Daoy (cell line): ENCODE measurements around the gene AGA. TPM values are rescaled to one million over a fixed set of nuclear protein-coding genes. Genes with fewer than 3 reads are reported as not detected.

Source experiments
- DNase-seq: peaks from one replicate; pipeline ENCODE4 v3.0.0-alpha.2; 2015; ENCODE audit warnings: low read depth
- total RNA-seq: library from RNA; depleted of rRNA; stranded (reverse); fragments of >200 nt; shearing (Covaris generic); gene quantifications from 2 replicates; pipeline ENCODE4 v1.2.3, GENCODE V29; 2014

AGA gene
- total RNA-seq, 1 experiment from 2014 or later: 12.4 TPM

DNA sequence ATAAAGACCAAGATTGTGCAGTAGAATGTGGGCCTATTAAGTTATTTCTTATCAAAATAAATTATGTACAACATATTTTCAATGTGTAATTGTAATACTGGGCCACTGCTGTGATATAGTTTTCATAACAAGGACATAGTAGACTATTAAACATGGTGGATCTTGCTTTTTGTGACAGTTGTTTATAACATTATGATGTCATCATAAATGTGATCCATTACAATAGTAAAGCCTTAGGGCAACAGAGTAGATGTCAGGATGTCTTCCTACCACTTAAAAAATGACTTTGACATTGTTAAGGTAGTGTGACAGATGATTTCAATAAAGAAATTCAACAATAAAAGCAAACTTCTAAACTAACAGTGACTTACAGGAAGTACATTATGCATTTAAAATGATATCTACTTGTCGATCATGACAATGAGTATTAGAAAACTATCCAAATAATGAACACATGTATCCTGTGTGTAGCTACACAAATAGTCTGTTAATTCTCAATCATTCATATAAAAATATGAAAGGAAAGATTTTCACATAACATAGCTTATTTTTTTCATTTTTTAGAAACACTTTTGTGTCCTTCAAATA is 5.3 kb upstream of the AGA start:
- no peak for DNase-seq

- no peak for DNase-seq
These were observed 4.3 kb upstream of the AGA start for GRCh38 chr4:177446586-177446985.

- DNase-seq: no peak
These were observed 2.9 kb upstream of the AGA start for GRCh38 chr4:177444911-177445736.

DNA sequence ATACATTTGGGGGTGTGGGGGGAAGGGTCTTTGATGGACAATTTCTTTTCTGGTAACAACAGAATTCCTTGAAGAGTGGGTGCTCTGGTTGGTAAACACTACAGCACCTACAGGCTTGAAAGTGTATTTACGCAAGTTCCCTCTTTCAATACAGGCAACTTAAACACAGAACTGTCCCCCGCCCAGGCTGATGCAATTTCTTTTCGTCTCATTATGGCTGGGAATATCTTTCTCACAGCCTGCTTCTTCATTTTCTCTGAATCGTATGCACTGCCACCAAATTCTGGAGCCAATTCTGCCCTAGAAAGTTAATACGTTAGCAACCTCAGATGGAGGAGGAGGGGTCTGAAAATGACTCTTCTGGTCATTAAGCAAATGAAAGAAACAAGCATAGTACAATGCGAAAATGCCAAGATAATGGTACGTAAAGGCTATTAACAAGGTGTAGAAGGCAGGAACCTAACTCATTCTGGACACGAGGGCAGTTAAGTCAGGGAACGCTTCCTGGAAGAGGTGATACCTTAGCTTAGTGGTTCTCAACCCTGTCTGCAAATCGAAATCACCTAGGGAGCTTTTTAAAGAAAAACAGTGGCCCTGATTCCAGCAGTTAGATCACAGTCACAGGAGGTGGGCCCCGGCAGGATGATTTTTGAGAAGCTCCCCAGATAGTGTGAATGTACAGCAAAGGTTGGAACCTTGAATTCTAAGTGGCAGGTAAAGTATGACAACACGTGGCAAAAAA is 1.0 kb downstream of the AGA start:
- no peak for DNase-seq

GRCh38 chr4:177436456-177436855 is 5.8 kb downstream of the AGA start:
- no peak for DNase-seq

DNA sequence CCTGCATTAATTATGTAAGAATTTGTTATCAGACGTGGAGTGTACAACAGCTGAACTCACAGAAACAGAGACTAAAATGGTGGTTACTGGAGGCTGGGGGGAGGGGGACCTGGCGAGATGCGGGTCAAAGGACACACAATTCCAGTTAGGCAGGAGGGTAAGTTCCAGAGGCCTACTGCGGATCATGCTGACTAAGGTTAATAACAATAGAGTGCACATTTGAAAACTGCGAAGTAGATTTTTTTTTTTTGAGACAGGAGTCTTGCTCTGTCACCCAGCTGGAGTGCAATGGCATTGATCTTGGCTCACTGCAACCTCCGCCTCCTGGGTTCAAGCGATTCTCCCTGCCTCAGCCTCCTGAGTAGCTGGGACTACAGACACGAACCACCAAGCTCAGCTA is 7.6 kb downstream of the AGA start:
- DNase-seq: no peak

- no peak for DNase-seq
These were observed 15.0 kb downstream of the AGA start for GRCh38 chr4:177427192-177427591.

GRCh38 chr4:177419434-177419833 is 22.8 kb downstream of the AGA start:
- no peak for DNase-seq

GRCh38 chr4:177413656-177414055 is 28.6 kb downstream of the AGA start:
- DNase-seq: no peak

- no peak for DNase-seq
These were observed 29.2 kb downstream of the AGA start for GRCh38 chr4:177413076-177413475.

DNA sequence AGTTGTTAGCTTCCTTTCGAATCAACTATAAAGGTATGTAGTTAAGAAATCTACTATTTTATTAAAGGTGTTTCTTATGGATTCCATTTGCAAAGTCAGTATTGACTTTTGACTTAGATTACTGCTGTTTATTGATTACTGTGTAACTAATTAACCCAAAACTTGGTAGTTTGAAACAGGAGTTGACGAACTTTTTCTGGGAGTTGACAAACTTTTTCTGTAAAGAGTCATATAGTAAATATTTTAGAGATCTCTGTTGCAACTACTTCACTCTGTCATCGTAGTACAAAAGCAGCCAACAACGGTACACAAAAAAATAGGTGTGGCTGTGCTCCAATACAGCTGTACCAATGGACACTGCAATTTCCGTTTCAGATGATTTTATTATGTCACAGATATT is 30.2 kb downstream of the AGA start:
- DNase-seq: no peak

- no peak for DNase-seq
These were observed 31.7 kb downstream of the AGA start for GRCh38 chr4:177410566-177410965.

DNA sequence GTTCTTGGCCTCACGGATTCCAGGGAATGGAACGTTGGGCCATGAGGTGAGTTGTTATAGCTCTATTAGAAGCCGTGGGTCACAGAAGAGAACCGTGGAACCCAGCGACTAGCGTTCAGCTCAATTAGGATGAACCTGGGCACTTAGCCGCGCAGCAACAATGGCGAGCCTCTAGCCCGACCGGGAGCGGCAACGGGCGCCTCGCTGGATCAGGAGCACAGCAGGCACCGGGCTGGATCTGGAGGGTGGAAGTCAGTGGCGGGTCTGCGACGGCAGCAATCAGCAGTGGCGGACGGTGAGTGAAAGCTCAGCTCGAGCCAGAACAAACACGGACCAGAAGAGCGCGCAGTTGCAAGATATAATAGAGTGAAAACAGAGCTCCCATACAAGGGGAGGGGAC is 34.2 kb downstream of the AGA start:
- no peak for DNase-seq

- no peak for DNase-seq
These were observed 36.7 kb downstream of the AGA start for GRCh38 chr4:177405508-177405907.

- DNase-seq: no peak
These were observed 37.3 kb downstream of the AGA start for GRCh38 chr4:177404986-177405385.

DNA sequence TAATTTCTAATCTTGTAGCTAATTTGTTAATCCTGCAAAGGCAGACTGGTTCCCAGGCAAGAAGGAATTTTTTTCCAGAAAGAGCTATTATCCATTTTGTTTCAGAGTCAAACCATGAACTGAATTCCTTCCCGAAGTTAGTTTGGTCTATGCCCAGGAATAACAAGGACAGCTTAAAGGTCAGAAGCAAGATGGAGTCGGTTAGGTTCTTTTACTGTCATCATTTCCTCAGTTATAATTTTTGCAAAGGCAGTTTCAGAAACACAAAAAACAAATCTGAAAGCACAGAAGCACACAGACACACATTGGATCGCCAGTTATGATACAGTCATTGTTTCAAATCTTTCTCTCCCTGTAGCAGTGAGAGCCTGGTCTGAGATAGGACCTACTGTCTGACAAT is 37.9 kb downstream of the AGA start:
- DNase-seq: no peak

DNA sequence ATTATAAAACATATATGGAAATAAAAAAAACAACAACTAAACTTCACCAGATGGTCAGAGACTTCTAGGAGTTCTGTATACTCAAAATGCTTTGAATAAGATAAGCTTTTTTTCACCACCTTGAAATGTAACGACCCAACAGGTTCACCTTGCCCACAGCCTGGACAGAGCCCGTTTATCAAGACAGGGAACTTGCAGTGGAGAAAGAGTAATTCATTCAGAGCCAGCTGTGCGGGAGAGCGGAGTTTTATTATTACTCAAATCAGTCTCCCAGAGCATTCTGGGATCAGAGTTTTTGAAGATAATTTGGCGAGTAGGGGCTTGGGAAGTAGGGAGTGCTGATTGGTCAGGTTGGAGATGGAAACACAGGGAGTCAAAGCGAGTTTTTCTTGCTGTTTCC is 38.5 kb downstream of the AGA start:
- DNase-seq: no peak

- DNase-seq: no peak
These were observed 40.5 kb downstream of the AGA start for GRCh38 chr4:177401658-177402273.

DNA sequence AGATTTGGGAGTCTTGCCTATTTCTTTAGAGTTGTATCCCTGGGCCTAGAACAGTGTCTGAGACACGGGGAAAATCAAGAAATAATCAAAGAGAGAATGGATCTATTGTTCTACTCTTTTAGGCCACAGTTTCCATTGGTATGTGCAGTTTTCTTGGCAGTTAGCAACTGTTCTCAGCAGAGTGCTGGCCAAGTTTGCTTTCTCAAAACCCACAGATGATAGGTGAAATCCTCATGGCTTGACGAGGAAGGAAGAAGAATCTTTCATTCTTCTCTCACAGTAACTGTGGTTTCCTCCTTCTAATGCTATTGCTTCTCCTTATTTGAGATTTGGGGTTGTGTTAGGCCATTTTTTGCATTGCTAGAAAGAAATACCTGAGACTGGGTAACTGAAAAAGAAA is 42.2 kb downstream of the AGA start:
- no peak for DNase-seq

DNA sequence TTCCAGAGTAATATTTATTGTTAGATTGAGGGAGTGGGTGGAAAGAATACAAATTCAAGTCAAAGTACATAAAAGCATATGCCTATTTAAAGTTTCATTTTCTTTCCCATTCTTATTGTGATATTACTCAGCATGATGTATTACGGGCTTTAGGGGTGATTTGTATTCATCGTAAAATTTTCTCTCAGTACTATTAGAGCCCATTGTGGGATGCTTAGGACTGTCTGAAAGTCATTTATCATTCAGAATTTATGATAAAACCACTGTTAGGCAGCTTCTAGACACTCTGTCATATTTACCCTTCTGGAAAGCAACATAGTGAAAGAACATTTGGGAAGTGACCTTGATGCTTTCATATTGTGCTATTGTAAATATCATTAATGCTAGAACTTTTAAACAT is 45.9 kb downstream of the AGA start:
- DNase-seq: no peak

GRCh38 chr4:177393236-177393635 is 49.0 kb downstream of the AGA start:
- peak; percentile 4 for DNase-seq

DNA sequence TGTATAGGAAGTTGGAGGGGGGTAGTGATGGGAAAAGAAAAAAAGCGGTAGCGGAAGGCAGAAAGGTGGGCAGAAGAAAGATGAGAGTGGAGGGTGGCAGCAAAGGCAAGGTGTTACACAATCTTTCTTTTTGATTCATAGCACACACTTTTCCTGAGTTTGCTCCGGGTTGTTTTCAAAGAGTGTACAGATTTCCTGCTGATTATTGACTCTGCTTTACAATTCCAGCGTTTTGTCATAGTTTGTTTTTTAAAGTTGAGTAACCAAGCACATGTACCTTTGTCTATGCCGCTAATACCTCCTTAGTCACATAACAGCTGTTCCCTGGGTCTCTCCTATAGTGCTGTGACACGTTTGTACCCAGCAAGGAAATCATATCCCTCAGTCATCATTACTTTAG is 50.3 kb downstream of the AGA start:
- DNase-seq: no peak

DNA sequence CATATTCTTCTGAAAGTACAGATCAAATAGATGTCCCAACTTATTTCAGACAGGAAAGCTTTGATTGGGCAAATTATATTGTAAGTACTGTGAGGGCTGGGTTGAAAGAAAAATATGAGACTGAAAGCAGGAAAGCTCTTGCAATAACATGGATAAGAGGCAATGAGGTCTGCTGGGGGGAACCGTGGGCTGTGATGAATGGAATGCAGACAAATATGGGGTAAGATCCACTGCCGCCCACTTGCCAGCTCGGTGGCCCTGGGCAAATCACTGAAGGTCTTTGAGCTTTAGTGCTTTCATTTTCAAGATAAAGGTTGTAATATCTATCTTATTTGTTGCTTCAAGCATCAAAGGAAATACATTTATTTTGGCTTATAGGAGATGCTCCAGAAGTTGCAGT is 51.0 kb downstream of the AGA start:
- DNase-seq: peak; percentile 7
